MM.1S (cell line): Measurements from ENCODE around the gene MCF2L2.
A peak's percentile ranks its signal among the peaks of the same experiment; 100 is the strongest.
"Not testable (repeated sequence)": the region's sequence is repeated elsewhere in the genome, so short reads cannot be mapped to it uniquely, and the experiment has no call there.

Experiments used
- DNase-seq: peaks from one replicate; pipeline ENCODE4 v3.0.0-alpha.2; 2015
- H2AFZ ChIP-seq: fragments of 300-600 bp; sonication (generic); 2 replicates; pipeline ENCODE4 v1.6.0; 2016; ENCODE audit warnings: antibody characterized with exemption, low read length
- H3F3A ChIP-seq: fragments of 300-600 bp; sonication (generic); 2 replicates; pipeline ENCODE4 v1.6.1; 2016; ENCODE audit warnings: mild to moderate bottlenecking, antibody characterized with exemption, low read length, moderate library complexity, mixed read lengths; ENCODE audit not compliant: insufficient read depth
- H3K27ac ChIP-seq: fragments of 300-600 bp; sonication (generic); 2 replicates; pipeline ENCODE4 v1.5.1; 2016; ENCODE audit warnings: mild to moderate bottlenecking, low read length
- H3K27me3 ChIP-seq: fragments of 300-600 bp; sonication (generic); replicated peaks from 2 replicates; pipeline ENCODE4 v1.6.0; 2016; ENCODE audit warnings: low read length; ENCODE audit not compliant: insufficient read depth
- H3K36me3 ChIP-seq: fragments of 300-600 bp; sonication (generic); replicated peaks from 2 replicates; pipeline ENCODE4 v1.6.1; 2016; ENCODE audit warnings: mild to moderate bottlenecking, low read length, mixed read lengths; ENCODE audit not compliant: insufficient read depth
- H3K4me1 ChIP-seq: fragments of 300-600 bp; sonication (generic); 2 replicates; pipeline ENCODE4 v1.6.1; 2016; ENCODE audit warnings: low read length, mixed read lengths
- H3K4me2 ChIP-seq: fragments of 300-600 bp; sonication (generic); 2 replicates; pipeline ENCODE4 v1.6.0; 2016; ENCODE audit warnings: low read depth, low read length
- H3K4me3 ChIP-seq: fragments of 300-600 bp; sonication (generic); 2 replicates; pipeline ENCODE4 v1.5.1; 2016; ENCODE audit warnings: low read length, mixed read lengths
- H3K79me2 ChIP-seq: fragments of 300-600 bp; sonication (generic); 2 replicates; pipeline ENCODE4 v1.6.1; 2016; ENCODE audit warnings: mixed run types, low read length, mixed read lengths
- H3K9ac ChIP-seq: fragments of 300-600 bp; sonication (generic); 2 replicates; pipeline ENCODE4 v1.6.1; 2016; ENCODE audit warnings: low read length, mixed read lengths
- H3K9me2 ChIP-seq: fragments of 300-600 bp; sonication (generic); replicated peaks from 2 replicates; pipeline ENCODE4 v1.6.1; 2016; ENCODE audit warnings: mild to moderate bottlenecking, low read length, mixed read lengths; ENCODE audit not compliant: insufficient read depth
- H3K9me3 ChIP-seq: fragments of 300-600 bp; sonication (generic); replicated peaks from 2 replicates; pipeline ENCODE4 v1.6.1; 2016; ENCODE audit warnings: mild to moderate bottlenecking, low read length, mixed read lengths; ENCODE audit not compliant: insufficient read depth
- H4K20me1 ChIP-seq: fragments of 300-600 bp; sonication (generic); 2 replicates; pipeline ENCODE4 v1.6.1; 2016; ENCODE audit warnings: mild to moderate bottlenecking, low read length, moderate library complexity, mixed read lengths; ENCODE audit not compliant: insufficient read depth
- EZH2 ChIP-seq: fragments of 300-600 bp; sonication (generic); optimal IDR thresholded peaks from 2 replicates; pipeline ENCODE3; 2017; ENCODE audit warnings: low read depth, mild to moderate bottlenecking, antibody characterized with exemption, low read length, mixed read lengths
- EZH2phosphoT487 ChIP-seq: fragments of 300-600 bp; sonication (generic); IDR thresholded peaks from 2 replicates; pipeline ENCODE4 v1.6.1; 2018; ENCODE audit warnings: antibody characterized with exemption, low read length
- TF ChIP-seq, protein P1 (sequence below): fragments of 300-600 bp; sonication (generic); IDR thresholded peaks from 2 replicates; pipeline ENCODE4 v1.5.1; 2016; ENCODE audit warnings: antibody characterized with exemption, low read length, mixed read lengths

MCF2L2 gene

DNA sequence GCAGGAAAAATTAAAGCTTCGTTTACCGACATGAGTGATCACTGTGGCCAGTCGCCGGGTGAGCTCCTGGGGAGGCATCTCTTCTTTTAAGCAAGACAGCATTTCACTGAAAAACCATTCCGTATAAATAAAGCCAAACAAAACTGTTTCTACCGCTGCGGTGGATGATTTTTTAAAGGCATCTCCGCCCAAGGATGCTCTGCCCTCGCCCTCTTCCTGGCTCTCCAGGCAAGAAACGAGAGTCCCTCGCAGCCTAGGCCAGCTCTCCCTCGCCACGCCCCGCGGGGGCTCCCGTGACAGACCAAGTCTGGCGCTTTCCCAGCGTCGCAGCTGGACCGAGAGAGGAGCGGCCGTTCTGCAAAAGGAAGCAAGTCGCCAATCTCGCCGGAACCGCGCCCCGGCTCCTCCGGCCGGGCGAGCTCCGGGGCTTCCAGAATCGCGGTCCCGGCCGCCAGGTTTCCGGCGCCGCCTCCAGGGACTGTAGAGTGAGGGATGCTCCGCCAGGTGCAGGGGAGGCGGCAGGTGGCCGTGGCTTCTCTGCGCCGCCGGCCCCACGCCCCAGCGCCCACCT lies 458 bp downstream of the MCF2L2 start:
- Histone ChIP-seq H2AFZ (peak overlapping the region; percentile 97), H3K27ac (peak overlapping the region; percentile 63; the same call in 1 of the 2 replicates)
- DNase-seq: peak; percentile 79

DNA sequence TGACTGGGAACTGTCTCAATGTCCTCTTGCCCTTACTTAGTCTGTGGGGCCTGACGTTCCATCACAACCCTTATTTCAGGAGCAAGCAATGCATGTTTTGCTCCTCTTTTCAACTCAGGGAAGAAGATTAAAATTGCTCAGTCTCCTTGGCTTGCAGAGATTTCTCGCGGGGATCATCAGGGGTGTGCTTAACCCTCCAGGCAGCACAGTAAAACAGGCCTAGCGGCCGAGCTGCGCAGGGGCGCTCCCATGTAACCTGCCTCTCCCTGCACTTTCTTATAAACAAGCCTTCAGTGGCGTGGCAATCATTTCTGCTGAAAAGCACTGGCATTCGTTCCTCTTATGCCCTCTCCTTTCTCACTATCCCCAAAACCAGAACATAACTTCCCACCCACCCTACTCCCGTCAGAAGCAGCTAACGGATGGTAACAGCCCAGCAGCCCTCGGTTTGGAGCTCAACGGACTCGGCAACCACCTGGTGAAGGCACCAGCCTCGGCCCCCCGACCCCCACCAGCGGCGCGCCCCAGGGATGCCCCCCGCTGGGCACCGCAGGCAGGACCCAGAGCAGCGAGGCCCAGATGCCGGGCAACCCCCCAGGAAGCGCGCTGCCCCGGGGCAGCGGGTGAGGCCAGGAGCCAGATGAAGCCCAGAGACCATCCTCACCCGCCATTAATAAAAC lies 1.1 kb downstream of the MCF2L2 start:
- H3K9ac ChIP-seq: peak overlapping the region; percentile 71
- TF ChIP-seq, protein P1, sequence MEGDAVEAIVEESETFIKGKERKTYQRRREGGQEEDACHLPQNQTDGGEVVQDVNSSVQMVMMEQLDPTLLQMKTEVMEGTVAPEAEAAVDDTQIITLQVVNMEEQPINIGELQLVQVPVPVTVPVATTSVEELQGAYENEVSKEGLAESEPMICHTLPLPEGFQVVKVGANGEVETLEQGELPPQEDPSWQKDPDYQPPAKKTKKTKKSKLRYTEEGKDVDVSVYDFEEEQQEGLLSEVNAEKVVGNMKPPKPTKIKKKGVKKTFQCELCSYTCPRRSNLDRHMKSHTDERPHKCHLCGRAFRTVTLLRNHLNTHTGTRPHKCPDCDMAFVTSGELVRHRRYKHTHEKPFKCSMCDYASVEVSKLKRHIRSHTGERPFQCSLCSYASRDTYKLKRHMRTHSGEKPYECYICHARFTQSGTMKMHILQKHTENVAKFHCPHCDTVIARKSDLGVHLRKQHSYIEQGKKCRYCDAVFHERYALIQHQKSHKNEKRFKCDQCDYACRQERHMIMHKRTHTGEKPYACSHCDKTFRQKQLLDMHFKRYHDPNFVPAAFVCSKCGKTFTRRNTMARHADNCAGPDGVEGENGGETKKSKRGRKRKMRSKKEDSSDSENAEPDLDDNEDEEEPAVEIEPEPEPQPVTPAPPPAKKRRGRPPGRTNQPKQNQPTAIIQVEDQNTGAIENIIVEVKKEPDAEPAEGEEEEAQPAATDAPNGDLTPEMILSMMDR: peak; percentile 9; the same call in 1 of the 2 replicates
- TF ChIP-seq EZH2phosphoT487: no peak
- no peak for TF ChIP-seq EZH2

More for the DNA sequence above, 458 bp downstream of the MCF2L2 start:
- Histone ChIP-seq H3K9me3 (no peaks in the 10 kb centered on the region), H3K4me1 (peaks cover 20% of the 10 kb centered on the region), H3K27me3 (no peaks in the 10 kb centered on the region), H3F3A (peaks cover 22% of the 10 kb centered on the region), H3K4me3 (peak overlapping the region; percentile 96), H3K79me2 (peaks cover 48% of the 10 kb centered on the region), H3K9me2 (no peaks in the 10 kb centered on the region), H3K4me2 (peak overlapping the region; percentile 94), H4K20me1 (no peaks in the 10 kb centered on the region), H3K36me3 (no peaks in the 10 kb centered on the region), H3K9ac (peak overlapping the region; percentile 71)
- TF ChIP-seq EZH2 (no peak), EZH2phosphoT487 (no peak)
- TF ChIP-seq, protein P1: 0 out of 2 replicates have a peak, but pooled peaks have one; percentile 6

DNA sequence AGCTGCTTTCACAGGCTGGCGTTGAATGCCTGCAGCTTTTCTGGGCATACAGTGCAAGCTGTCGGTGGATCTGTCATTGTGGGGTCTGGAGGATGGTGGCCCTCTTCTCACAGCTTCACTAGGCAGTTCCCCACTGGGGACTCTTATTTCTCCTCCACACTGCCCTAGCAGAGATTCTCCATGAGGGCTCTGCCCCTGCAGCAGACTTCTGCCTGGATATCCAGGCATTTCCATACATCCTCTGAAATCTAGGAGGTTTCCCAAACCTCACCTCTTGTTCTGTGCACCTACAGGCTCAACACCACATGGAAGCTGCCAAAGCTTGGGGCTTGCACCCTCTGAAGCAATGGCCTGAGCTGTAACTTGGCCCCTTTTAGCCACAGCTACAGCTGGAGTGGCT lies 9.6 kb downstream of the MCF2L2 start:
- peaks cover 52% of the 10 kb centered on the region for H3K79me2 ChIP-seq
- not testable (repeated sequence) for H3K9me2 ChIP-seq, H3K27me3 ChIP-seq, H3K27ac ChIP-seq, H3K4me2 ChIP-seq, H3K36me3 ChIP-seq, DNase-seq, H2AFZ ChIP-seq, H4K20me1 ChIP-seq, H3K9ac ChIP-seq, H3K9me3 ChIP-seq, H3K4me3 ChIP-seq
- H3F3A ChIP-seq: peaks cover 18% of the 10 kb centered on the region
- peaks cover 17% of the 10 kb centered on the region for H3K4me1 ChIP-seq

More for the DNA sequence above, 1.1 kb downstream of the MCF2L2 start:
- Histone ChIP-seq H3K9me3 (no peaks in the 10 kb centered on the region), H3K27me3 (no peaks in the 10 kb centered on the region), H3K36me3 (no peaks in the 10 kb centered on the region), H3K4me3 (peak overlapping the region; percentile 96), H3K4me2 (peak overlapping the region; percentile 94), H3K9me2 (no peaks in the 10 kb centered on the region), H3K79me2 (peaks cover 54% of the 10 kb centered on the region), H2AFZ (peak overlapping the region; percentile 97), H3F3A (peaks cover 23% of the 10 kb centered on the region), H3K4me1 (peaks cover 23% of the 10 kb centered on the region), H3K27ac (peak overlapping the region; percentile 63; the same call in 1 of the 2 replicates), H4K20me1 (no peaks in the 10 kb centered on the region)
- no peak for DNase-seq
